Hippocampal formation (tissue), 2 donors: ENCODE measurements around the gene CD44.

Experiments
- DNase-seq, 2 donors: peaks; one replicate each; lab custom pipeline; 2025; lab: John Stamatoyannopoulos, UW

CD44 gene

GRCh38 chr11:35112056-35112845 is 26.7 kb upstream of the CD44 start:
- no peak for DNase-seq

GRCh38 chr11:35112846-35113105 is 26.2 kb upstream of the CD44 start:
- DNase-seq = no peak

DNA sequence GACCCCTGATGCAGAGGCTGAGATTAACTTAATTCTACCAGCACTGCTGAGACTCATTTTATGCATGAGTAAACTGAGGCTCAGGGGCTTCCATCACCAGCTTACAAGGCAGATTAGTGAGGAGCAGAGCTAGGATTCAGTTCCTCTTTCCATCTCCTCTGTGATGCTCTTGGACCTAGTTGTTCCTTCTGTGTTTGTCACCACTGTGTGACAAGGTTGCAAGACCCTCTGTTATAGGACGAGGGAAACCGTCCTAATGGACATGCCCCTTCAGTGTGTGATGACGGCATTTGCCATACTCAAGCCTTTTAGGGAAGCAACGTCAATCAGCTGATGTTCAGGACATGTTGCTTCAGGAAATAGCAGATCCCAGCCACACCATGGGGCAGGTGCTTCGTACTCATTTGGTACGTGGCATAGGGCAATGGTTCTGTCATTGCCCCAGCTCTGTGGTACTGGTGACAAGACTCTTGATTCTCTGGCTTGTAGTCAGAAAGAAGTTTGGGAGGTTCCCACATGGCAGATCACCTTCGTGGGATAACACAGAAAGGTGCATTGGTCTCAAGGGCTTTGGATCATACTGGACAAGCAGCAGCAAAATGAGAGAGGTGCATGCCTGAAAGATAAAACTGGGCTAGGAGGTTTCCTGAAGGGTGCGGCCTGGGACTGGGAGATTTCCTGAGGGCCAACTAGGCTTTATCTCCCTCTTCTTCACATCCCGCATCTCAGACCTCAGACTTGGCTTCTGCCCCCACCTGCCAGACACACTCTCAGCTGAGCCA is 23.9 kb upstream of the CD44 start:
- no peak for DNase-seq

GRCh38 chr11:35115688-35116030 is 23.3 kb upstream of the CD44 start:
- DNase-seq = no peak

DNA sequence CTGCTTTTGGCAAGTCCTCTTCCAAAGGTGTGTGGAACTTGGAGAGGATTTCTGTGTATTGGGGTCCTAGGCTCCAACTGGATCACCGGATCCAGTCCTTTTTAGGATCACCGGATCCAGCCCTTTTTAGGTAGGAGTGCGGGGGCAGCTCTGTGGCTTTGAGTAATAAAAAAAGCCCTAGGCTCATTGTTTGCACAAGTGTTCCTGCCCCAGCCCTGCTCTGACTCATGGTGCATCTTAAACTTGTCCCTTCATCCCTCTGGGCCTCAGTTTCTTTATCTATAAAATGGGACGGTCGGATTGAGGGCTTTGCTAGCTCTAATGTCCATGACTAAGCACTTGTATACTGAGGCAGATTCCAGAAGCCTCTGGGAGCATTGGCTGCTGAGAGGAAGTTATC is 22.7 kb upstream of the CD44 start:
- DNase-seq = no peak

- DNase-seq = no peak
These were observed 22.0 kb upstream of the CD44 start for GRCh38 chr11:35116762-35117640.

DNA sequence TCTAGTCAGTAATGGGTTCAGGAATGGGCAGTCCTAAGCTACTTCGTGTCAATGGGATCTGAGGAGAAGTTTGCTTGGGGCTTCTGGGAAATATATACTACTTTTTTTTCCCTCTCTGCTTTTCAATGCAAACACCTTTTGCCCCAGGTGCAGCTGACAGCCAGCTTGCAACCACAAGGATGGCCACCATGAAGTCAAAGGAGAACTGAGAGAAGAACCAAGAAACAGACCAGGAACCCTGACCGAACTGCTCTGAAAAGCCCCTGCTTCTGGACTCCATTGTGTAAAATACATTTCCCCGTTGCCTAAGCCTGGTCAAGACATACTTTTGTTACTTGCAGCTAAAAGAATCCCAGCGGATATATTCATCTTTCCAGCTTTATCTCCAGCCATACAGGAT is 20.1 kb upstream of the CD44 start:
- no peak for DNase-seq

DNA sequence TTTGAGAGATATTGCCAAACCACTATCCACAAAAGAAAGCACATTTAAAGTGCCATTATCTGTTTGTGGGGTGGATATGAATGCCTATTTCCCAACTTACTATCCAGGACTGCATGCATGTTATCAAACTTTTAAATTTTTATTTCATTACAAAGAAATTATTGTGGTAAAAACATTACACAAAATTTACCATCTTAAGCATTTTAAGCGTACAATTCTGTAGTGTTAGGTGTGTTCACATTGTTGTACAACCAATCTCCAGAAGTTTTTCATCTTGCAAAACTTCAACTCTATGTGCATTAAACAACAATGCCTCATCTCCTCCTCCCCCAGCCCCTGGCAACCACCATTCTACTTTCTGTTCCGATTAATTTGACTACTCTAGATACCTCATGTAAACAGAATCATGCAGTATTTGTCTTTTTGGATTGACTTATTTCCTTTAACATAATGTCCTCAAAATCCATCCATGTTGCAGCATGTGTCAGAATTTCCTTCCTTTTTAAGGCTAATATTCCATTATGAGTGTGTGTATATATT is 17.6 kb upstream of the CD44 start:
- DNase-seq = no peak

GRCh38 chr11:35122308-35122707 is 16.7 kb upstream of the CD44 start:
- no peak for DNase-seq

- DNase-seq = no peak
These were observed 12.7 kb upstream of the CD44 start for GRCh38 chr11:35126000-35126878.

- no peak for DNase-seq
These were observed 11.9 kb upstream of the CD44 start for GRCh38 chr11:35126879-35127581.

DNA sequence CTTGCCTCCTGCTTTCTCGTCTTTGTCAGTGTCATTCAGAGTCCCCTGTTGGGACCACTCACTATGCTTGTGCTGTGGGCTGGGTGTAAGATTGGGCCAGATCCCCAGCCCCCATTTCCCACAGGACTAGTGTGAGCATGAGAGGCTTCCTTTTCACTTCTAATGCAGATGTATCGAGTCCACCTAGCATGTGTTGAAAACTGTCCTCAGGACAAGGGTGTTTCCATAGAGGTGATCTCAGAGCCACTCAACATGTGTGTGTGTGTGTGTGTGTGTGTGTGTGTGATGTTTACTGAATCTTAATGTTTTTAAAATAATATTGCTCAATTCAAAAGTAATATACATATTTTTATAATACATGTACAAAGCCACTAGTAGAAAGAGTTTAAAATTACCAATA is 11.4 kb upstream of the CD44 start:
- no peak for DNase-seq

GRCh38 chr11:35131094-35131493 is 7.9 kb upstream of the CD44 start:
- DNase-seq = no peak

DNA sequence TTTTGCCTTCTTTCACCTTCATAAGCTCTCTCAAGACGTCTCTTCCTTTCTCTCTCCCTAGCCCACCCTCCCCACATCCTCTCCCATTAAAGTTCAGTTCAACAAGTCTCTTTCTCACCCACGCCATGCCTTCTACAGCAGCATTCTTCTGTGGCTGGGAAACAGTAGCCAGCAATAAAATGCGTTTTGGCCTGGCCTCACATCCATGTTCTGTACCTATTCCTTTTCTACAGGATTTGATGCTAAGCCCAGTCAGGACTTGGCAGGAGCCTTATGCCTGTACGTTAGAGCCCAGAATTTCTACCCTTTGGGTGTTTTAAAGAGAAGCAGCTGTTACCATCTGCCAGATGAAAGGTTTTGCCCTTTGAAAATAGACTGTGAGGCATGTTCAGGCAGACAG is 7.1 kb upstream of the CD44 start:
- no peak for DNase-seq

DNA sequence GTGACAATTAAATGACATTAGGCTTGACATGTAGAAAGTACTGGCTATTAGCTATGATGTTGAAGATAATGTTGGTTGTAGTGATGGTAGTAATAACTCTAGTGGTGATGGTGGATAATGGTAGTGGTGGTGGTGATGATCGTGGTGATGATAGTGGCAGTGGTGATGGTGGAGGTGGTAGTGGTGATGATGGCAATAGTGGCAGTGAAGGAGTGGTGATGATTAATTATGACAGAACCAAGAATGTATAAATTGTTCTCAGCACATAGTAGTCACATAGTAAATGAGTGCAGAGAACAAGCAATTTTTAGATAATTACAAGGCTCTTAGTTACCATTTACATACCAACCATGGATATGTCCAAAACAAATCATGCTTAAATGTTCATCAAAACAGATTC is 5.3 kb upstream of the CD44 start:
- DNase-seq = no peak

GRCh38 chr11:35134403-35135148 is 4.4 kb upstream of the CD44 start:
- no peak for DNase-seq

GRCh38 chr11:35135222-35135621 is 3.7 kb upstream of the CD44 start:
- no peak for DNase-seq

DNA sequence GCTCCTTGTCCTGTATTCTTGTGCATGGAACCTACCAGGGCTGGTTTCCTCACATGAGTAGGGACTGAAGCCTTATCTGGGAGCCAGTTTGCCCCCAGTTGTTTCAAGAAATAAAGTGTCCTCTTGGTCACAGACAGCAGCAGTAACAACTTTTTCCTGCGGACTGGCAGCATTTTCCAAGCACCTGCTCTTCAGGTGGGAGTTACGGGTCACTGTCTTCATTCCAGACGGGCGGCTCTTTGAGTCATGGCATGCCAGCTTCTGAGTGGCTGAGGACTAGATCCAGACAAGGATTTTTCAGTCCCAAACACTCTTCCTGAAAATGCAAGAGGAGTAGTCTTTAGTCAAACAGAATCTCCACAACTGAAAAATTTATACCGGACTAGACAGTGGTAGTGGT is 2.7 kb upstream of the CD44 start:
- DNase-seq = no peak

DNA sequence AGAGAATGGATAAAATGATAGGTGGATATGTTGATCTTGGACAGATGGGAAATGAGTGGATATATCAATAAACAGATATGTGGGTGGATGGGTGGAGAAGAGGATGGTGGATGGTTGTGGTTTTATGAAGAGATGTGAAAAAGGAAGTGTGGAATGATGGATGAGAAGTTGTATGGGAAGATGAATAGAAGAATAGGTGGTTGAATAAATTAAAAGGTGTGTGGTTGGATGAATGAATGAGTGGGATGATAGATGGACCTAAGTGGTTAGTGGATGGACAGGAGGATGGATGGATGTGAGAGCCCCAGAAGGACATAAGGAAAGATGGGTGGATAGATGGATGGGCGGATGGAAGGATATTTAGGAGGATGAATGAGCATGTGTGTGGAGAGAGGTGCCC is 913 bp upstream of the CD44 start:
- DNase-seq = no peak

DNA sequence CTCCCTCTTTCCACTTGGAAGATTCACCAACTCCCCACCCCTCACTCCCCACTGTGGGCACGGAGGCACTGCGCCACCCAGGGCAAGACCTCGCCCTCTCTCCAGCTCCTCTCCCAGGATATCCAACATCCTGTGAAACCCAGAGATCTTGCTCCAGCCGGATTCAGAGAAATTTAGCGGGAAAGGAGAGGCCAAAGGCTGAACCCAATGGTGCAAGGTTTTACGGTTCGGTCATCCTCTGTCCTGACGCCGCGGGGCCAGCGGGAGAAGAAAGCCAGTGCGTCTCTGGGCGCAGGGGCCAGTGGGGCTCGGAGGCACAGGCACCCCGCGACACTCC is 397 bp upstream of the CD44 start:
- DNase-seq = no peak
